GM18867 (cell line): ENCODE data around the gene HSF2BP.
"Not testable (repeated sequence)": the region's sequence is repeated elsewhere in the genome, so short reads cannot be mapped to it uniquely, and the experiment has no call there.

Source experiments
- ATAC-seq: cut with Tn5 transposase; IDR thresholded peaks from one replicate; pipeline ENCODE4 v1.9.1; 2021; ENCODE audit warnings: mild to moderate bottlenecking, moderate library complexity; ENCODE audit not compliant: unreplicated experiment

HSF2BP gene

GRCh38 chr21:43653626-43654025, 5.7 kb downstream of the HSF2BP start:
- no peak for ATAC-seq

GRCh38 chr21:43652616-43653015, 6.7 kb downstream of the HSF2BP start:
- no peak for ATAC-seq

DNA sequence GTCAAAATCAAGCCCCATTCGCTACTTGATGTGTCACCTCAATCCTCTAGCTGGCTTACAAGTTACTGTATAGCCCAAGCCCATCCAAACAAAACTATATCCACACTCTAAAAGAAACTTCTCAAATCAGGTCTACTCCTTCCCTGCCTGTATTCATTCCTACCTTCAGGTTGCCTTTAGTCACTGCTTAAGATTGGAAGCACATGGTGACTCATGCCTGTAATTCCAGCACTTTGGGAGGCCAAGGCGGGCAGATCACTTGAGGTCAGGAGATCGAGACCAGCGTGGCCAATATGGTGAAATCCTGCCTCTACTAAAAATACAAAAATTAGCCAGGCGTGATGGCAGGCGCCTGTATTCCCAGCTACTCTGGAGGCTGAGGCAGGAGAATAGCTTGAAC, 7.4 kb downstream of the HSF2BP start:
- not testable (repeated sequence) for ATAC-seq

GRCh38 chr21:43648171-43648570, 11.1 kb downstream of the HSF2BP start:
- ATAC-seq, result no peak

GRCh38 chr21:43646550-43647260, 12.6 kb downstream of the HSF2BP start:
- ATAC-seq, result peak; percentile 67

- no peak for ATAC-seq
Observed at GRCh38 chr21:43645976-43646375, 13.3 kb downstream of the HSF2BP start.

DNA sequence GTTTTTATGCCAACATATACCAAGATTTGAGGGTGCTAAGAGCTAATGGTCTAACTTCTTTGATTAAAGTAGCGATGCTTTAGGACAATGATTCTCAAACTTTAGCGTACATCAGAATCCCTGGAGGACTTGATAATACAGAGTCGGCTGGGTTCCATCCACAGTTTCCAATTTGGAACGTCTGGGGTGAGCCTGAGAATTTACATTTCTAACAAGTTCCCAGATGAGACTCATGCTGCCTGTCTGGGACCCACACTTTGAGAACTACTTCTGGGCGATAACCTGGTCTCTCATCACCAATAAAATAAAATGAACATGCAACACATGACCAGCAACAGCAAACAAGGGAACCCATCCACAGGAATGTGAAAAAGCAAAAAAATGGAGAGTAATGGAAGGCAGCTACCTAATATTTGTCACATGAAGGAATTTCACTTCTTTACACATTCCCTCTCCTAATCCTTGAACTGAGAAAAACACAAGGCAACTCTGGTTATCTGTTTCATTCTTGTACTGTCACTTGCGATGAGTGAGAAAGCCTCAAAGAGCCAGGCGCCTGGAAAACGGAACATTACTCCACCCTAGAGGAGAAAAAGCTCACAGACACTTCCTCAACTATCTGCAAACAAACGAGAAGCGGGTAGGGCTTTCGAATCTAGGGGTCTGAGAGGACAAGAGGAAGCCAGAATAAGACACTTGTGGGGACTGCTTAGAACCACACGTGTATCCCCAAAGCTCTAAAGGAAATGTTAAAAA, 14.0 kb downstream of the HSF2BP start:
- ATAC-seq, result no peak

DNA sequence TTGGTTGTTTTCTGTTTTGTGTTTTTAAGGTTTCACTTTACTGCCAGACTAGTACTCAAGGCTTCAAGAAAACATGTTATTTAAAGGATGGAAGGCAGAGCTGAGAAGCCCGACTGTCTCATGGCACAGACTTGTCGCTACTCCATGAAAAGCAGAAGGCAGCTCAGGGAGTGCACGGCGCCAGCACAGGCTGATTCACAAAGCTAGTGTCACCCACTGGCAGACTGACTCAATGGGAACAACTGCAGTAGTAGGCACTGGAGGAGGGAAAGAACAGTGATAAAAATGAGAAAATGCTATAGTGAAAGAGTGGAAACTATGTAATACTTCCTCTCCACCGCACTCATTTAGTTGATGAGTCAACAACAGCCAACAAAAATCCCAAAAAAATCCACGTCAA, 14.7 kb downstream of the HSF2BP start:
- ATAC-seq, result no peak

GRCh38 chr21:43644071-43644470, 15.2 kb downstream of the HSF2BP start:
- ATAC-seq, result no peak

GRCh38 chr21:43643193-43643592, 16.1 kb downstream of the HSF2BP start:
- no peak for ATAC-seq

DNA sequence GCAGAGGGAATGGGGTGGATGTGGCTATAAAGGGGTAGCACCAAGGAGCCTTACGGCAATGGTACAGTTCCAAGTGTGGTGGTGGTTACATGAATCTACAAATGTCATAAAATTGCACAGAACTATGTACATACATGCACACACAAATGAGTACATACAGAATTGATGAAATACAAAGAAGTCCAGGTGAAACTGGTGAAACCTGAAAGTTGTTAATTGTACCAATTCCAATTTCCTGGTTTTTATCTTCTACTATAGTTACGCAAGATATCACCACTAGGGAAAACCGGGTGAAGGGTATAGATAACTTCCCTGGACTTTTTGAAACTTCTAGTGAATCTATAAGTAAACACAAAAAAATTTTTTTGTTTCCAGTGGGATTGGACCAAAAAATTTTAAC, 18.9 kb downstream of the HSF2BP start:
- ATAC-seq, result no peak

GRCh38 chr21:43639470-43640353, 19.6 kb downstream of the HSF2BP start:
- ATAC-seq, result no peak

GRCh38 chr21:43637530-43638158, 21.6 kb downstream of the HSF2BP start:
- no peak for ATAC-seq

- ATAC-seq, result no peak
Observed at GRCh38 chr21:43635436-43635835, 23.9 kb downstream of the HSF2BP start.

- ATAC-seq, result no peak
Observed at GRCh38 chr21:43634618-43635017, 24.7 kb downstream of the HSF2BP start.

DNA sequence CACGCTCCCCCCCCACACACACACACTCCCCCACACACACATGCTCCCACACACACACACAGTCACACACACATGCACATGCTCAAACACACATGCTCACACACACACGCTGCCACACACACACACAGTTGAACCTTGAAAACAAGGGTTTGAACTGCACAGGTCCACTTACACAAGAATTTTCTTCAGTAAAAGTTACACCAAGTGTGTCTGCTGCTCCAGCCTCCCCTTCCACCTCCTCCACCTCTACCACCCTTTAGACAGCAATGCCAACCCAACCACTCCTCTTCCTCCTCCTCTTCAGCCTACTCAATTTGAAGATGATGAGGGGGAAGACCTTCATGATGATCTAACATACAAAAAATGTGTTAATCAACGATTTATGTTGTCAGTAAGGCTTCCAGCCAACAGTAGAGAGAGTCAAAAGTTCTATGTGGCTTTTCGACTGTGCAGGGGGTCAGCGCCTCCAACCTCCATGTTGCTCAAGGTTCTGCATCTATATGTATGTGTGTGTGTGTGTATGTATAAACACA, 26.8 kb downstream of the HSF2BP start:
- no peak for ATAC-seq

DNA sequence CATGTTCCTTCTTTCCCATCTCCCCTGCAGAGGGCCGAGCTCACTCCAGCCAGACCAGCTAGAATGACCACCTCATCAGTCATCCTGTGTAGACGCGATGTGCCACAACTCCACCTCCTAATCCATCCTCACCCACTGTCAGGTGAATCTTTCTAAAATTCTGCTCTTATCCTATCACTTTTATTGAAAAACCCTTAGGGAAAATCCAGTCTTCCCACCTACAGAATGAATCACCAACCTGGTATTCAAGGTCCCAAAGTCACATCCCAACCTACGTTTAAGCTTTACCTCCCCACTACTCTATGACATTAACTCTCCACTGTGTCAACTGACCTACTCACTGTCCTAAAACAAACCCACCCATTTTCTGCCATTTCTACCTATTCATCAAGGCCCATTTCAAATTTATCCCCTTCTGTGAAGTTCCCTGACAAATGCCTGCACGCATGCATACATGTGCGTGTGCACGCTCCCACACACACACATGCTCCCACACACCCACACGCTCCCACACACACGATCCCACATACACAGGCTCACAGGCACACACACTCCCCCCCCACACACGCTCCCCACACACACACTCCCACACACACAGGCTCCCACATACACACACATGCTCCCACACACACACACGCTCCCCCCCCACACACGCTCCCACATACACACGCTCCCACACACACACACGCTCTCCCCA, 27.7 kb downstream of the HSF2BP start:
- no peak for ATAC-seq

DNA sequence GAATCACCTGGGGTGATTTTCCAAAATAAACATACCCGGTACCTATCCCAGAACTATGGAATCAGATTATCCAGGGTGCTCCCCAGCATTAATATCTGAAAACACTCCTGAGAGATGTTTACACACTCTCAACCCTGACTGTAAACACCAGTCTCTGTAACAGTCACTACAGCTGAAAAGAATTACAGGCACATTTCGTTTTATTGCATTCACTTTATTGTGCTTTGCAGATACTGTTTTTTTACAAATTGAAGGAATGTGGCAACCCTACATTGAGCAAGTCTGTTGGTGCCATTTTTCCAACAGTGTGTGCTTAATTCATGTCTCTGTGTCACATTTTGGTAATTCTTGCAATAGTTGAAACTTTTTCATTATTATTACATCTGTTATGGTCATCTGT, 31.8 kb downstream of the HSF2BP start:
- ATAC-seq, result no peak

DNA sequence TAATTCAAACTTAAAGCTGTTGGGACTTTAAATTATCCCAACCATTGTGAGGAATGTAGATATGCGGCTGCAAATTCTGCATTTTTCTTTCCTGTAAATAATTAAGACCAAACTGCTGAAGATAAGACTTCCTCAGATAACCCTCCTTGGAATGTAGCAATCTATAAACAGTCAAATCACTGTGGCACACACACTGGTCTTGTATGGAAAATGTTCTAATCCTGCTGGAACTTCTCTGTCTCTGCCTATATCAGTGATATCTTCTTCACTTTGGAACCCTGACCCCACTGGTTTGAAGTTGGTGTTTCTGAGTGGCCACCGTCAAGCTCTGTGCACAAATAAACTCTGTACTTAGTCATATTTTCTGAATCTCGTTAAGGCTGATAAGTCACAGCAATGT, 32.9 kb downstream of the HSF2BP start:
- ATAC-seq, result no peak

GRCh38 chr21:43624339-43624738, 34.9 kb downstream of the HSF2BP start:
- no peak for ATAC-seq
